NT2/D1 (cell line): ENCODE results near the gene THBS2.

Source experiments
- YY1 ChIP-seq: IDR thresholded peaks from 2 replicates; pipeline ENCODE4 v1.6.1; 2011; ENCODE audit not compliant: insufficient read length, insufficient read depth
- ZNF274 ChIP-seq: IDR thresholded peaks from 2 replicates; pipeline ENCODE4 v1.6.1; 2011; ENCODE audit warnings: mild to moderate bottlenecking, low read depth, low read length

DNA sequence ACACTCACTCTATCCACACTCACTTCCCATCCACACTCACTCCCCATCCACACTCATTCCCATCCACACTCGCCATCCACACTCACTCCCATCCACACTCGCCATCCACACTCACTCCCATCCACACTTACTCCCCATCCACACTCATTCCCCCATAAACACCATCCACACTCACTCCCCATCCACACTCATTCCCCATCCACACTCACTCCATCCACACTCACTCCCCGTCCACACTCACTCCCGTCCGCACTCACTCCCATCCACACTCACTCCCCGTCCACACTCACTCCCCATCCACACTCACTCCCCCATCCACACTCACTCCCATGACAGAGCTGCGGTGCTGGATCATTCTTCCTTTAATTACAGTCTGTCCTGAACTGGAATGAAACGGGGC, 17.1 kb downstream of the THBS2 start:
- no peak for TF ChIP-seq YY1
- no peak for TF ChIP-seq ZNF274
